IMR-90 (cell line): ENCODE measurements around the gene EGLN3. TPM values are rescaled to one million over a fixed set of nuclear protein-coding genes. Genes with fewer than 3 reads are reported as not detected.

ENCODE experiments used
- ATAC-seq: fragments of 200-7000 bp; cut with Tn5 transposase; 2 replicates; pipeline ENCODE4 v1.9.1; 2020; ENCODE audit warnings: low read depth, mild to moderate bottlenecking, moderate library complexity
- BruUV-seq: library from RNA; stranded (reverse); fragments of 400-500 nt; replicated peaks from 2 replicates; lab custom pipeline; 2021; lab: Mats Ljungman, UMichigan
- CTCF ChIA-PET: fragments of 300-600 bp; formaldehyde crosslinking; extraction: SDS; loops from one replicate; lab custom pipeline; 2021; ENCODE audit warnings: antibody characterized with exemption; lab: Yijun Ruan, JAX
- POLR2A ChIA-PET: fragments of 300-600 bp; sonication (Branson Sonifier 250); formaldehyde crosslinking; loops from one replicate; lab custom pipeline; 2022; ENCODE audit warnings: antibody characterized with exemption; ENCODE audit not compliant: unreplicated experiment; lab: Charles Lee
- DNase-seq: peaks from one replicate; pipeline ENCODE4 v3.0.0; 2013
- H2AFZ ChIP-seq: replicated peaks from 2 replicates; pipeline ENCODE3; 2013; ENCODE audit warnings: low read length, mild to moderate bottlenecking; ENCODE audit not compliant: poor library complexity
- H2AK5ac ChIP-seq: 2 replicates; pipeline ENCODE4 v1.6.1; 2013; ENCODE audit warnings: low read depth, low read length, inconsistent platforms
- H2AK9ac ChIP-seq: replicated peaks from 2 replicates; pipeline ENCODE3; 2013; ENCODE audit warnings: mild to moderate bottlenecking, low read depth, low read length, moderate library complexity; ENCODE audit not compliant: poor library complexity
- H2BK120ac ChIP-seq: 2 replicates; pipeline ENCODE4 v1.6.1; 2013; ENCODE audit warnings: low read depth, low read length, inconsistent platforms
- H2BK15ac ChIP-seq: 3 replicates; pipeline ENCODE4 v1.6.1; 2013; ENCODE audit warnings: low read depth, low read length, inconsistent platforms
- H2BK20ac ChIP-seq: 2 replicates; pipeline ENCODE4 v1.6.1; 2013; ENCODE audit warnings: low read depth, mild to moderate bottlenecking, inconsistent platforms, low read length, moderate library complexity
- H2BK5ac ChIP-seq: 2 replicates; pipeline ENCODE4 v1.6.1; 2013; ENCODE audit warnings: mild to moderate bottlenecking, low read depth, low read length, inconsistent platforms; ENCODE audit not compliant: poor library complexity, severe bottlenecking
- H3K14ac ChIP-seq: replicated peaks from 2 replicates; pipeline ENCODE4 v1.6.1; 2013; ENCODE audit warnings: low read depth, low read length, inconsistent platforms
- H3K18ac ChIP-seq: 2 replicates; pipeline ENCODE4 v1.6.1; 2013; ENCODE audit warnings: low read depth, low read length, control low read depth
- H3K23ac ChIP-seq: 2 replicates; pipeline ENCODE4 v1.6.1; 2013; ENCODE audit warnings: low read depth, low read length, inconsistent platforms
- H3K27ac ChIP-seq: 2 replicates; pipeline ENCODE4 v1.5.1; 2013; ENCODE audit warnings: mild to moderate bottlenecking, control low read depth, low read length; ENCODE audit not compliant: insufficient read depth
- H3K27me3 ChIP-seq: 2 replicates; pipeline ENCODE4 v1.6.1; 2013; ENCODE audit warnings: low read length; ENCODE audit not compliant: control insufficient read depth, insufficient read depth
- H3K36me3 ChIP-seq: 2 replicates; pipeline ENCODE4 v1.6.1; 2013; ENCODE audit warnings: low read length, mixed read lengths; ENCODE audit not compliant: control insufficient read depth, insufficient read depth
- H3K4ac ChIP-seq: 2 replicates; pipeline ENCODE4 v1.6.1; 2013; ENCODE audit warnings: low read depth, low read length, inconsistent platforms
- H3K4me1 ChIP-seq: 2 replicates; pipeline ENCODE4 v1.6.1; 2013; ENCODE audit warnings: low read length, mixed read lengths; ENCODE audit not compliant: control insufficient read depth, insufficient read depth
- H3K4me2 ChIP-seq: 2 replicates; pipeline ENCODE4 v1.6.1; 2013; ENCODE audit warnings: low read depth, mild to moderate bottlenecking, control low read depth, low read length, moderate library complexity
- H3K4me3 ChIP-seq: 2 replicates; pipeline ENCODE4 v1.5.1; 2013; ENCODE audit warnings: low read depth, mild to moderate bottlenecking, control low read depth, low read length, moderate library complexity; ENCODE audit not compliant: insufficient read depth
- H3K56ac ChIP-seq: 2 replicates; pipeline ENCODE4 v1.6.1; 2013; ENCODE audit warnings: low read length, inconsistent platforms; ENCODE audit not compliant: insufficient read depth; ENCODE audit errors: extremely low read depth
- H3K79me1 ChIP-seq, 2 experiments: 2 replicates each; pipeline ENCODE4 v1.6.1; 2013; ENCODE audit warnings: low read length in 2 of 2, inconsistent platforms in 1 of 2, low read depth in 1 of 2
- H3K9ac ChIP-seq: 2 replicates; pipeline ENCODE4 v1.6.1; 2013; ENCODE audit warnings: low read depth, low read length, control low read depth
- H3K9me1 ChIP-seq: 2 replicates; pipeline ENCODE4 v1.6.1; 2013; ENCODE audit warnings: low read length, inconsistent platforms; ENCODE audit not compliant: insufficient read depth
- H3K9me3 ChIP-seq: 2 replicates; pipeline ENCODE4 v1.6.1; 2013; ENCODE audit warnings: low read length; ENCODE audit not compliant: control insufficient read depth, insufficient read depth
- H4K20me1 ChIP-seq: 2 replicates; pipeline ENCODE4 v1.6.1; 2013; ENCODE audit warnings: low read length, inconsistent platforms; ENCODE audit not compliant: insufficient read depth
- H4K5ac ChIP-seq: 2 replicates; pipeline ENCODE4 v1.6.1; 2013; ENCODE audit warnings: mild to moderate bottlenecking, low read depth, low read length, control low read depth
- H4K8ac ChIP-seq, 2 experiments: 2 replicates each; pipeline ENCODE4 v1.6.1; 2013; ENCODE audit warnings: low read depth in 2 of 2, low read length in 2 of 2, control low read depth in 1 of 2, inconsistent platforms in 1 of 2
- H4K91ac ChIP-seq: 2 replicates; pipeline ENCODE4 v1.6.1; 2013; ENCODE audit warnings: low read depth, low read length, inconsistent platforms; ENCODE audit not compliant: insufficient read depth
- CEBPB ChIP-seq: IDR thresholded peaks from 2 replicates; pipeline ENCODE4 v1.6.1; 2012; ENCODE audit warnings: low read depth, low read length, improper control_type of control experiment
- NFE2L2 ChIP-seq: fragments of 150-350 bp; IDR thresholded peaks from 2 replicates; pipeline ENCODE4 v1.6.1; 2016; ENCODE audit warnings: low read depth, mild to moderate bottlenecking, low read length
- WGBS, 2 experiments: methylation state at CpG; one replicate each; pipeline versions ENCODE4 v1.1.5 to v1.1.7; 2013; ENCODE audit warnings: missing lambda C conversion rate in 2 of 2; ENCODE audit not compliant: insufficient read length in 1 of 2; ENCODE audit errors: extremely low coverage in 2 of 2; 5-methylcytosine and 5-hydroxymethylcytosine counted together
- dilution Hi-C: fragments of 300-500 bp; cut with HindIII; formaldehyde crosslinking; loops from one replicate; pipeline ENCODE4 v1.14.3; 2018; ENCODE audit warnings: low sequenced_read_pairs; ENCODE audit not compliant: unreplicated experiment
- in situ Hi-C: fragments of 300-500 bp; cut with MboI; formaldehyde crosslinking; loops from 3 replicates; pipeline ENCODE4 v1.14.3; 2019; ENCODE audit warnings: low sequenced_read_pairs, inconsistent platforms, mixed read lengths
- intact Hi-C: fragments of 100-400 bp; cut with micrococcal nuclease; formaldehyde crosslinking; loops from 2 replicates; pipeline ENCODE4 v1.10.0; 2022
- polyA plus RNA-seq, 3 experiments: library from polyadenylated mRNA; depleted of rRNA; stranded (reverse); fragments of >200 nt; gene quantifications; 2 replicates each; pipeline ENCODE4 v1.2.3, GENCODE V29; 2012; ENCODE audit warnings: low replicate concordance in 1 of 3
- total RNA-seq: library from RNA; depleted of rRNA; stranded (reverse); fragments of >200 nt; gene quantifications from 2 replicates; pipeline ENCODE4 v1.2.3, GENCODE V29; 2012

EGLN3 gene
- total and polyA plus RNA-seq, 2 of the 4 experiments (the other 2 are of a cell fraction) = under 0.01 to 0.03 TPM

- no peak overlapping the region for H3K23ac ChIP-seq
- H2AK5ac ChIP-seq = no peak overlapping the region
- H3K9me1 ChIP-seq = no peaks in the 10 kb centered on the region
- BruUV-seq = no TSS peak
- CTCF ChIA-PET = no interaction called here
- H3K14ac ChIP-seq = no peak overlapping the region
- H3K9ac ChIP-seq = no peak overlapping the region
- no peaks in the 10 kb centered on the region for H3K27me3 ChIP-seq
- no peak for ATAC-seq
- intact Hi-C loops = no loop called here
- no peak for DNase-seq
- H3K36me3 ChIP-seq = no peaks in the 10 kb centered on the region
- no peak overlapping the region for H2BK5ac ChIP-seq
- no peak overlapping the region for H3K18ac ChIP-seq
- POLR2A ChIA-PET = no interaction called here
- H4K91ac ChIP-seq = no peak overlapping the region
- H2BK120ac ChIP-seq = no peak overlapping the region
- no peaks in the 10 kb centered on the region for H4K20me1 ChIP-seq
- TF ChIP-seq CEBPB (no peak), NFE2L2 (no peak)
- no peak overlapping the region for H3K27ac ChIP-seq
- in situ Hi-C loops = no loop called here
- H3K4me2 ChIP-seq = no peak overlapping the region
- no peak overlapping the region for H2BK15ac ChIP-seq
- no peak overlapping the region for H2BK20ac ChIP-seq
- no peaks in the 10 kb centered on the region for H3K79me1 ChIP-seq
- no peaks in the 10 kb centered on the region; the same call in 1 of the 2 replicates for H3K4me1 ChIP-seq
- no peak overlapping the region for H4K8ac ChIP-seq
- H2AK9ac ChIP-seq = no peak overlapping the region
- H2AFZ ChIP-seq = no peak overlapping the region
- H3K56ac ChIP-seq = no peak overlapping the region
- 85% methylated on average over 5 of the region's 8 CpGs; no CpG with 5 or more reads in 1 of the 2 experiments for WGBS, 2 experiments
- dilution Hi-C loops = no loop called here
- H3K4me3 ChIP-seq = no peak overlapping the region
- no peak overlapping the region for H3K4ac ChIP-seq
- no peaks in the 10 kb centered on the region for H3K9me3 ChIP-seq
- H4K5ac ChIP-seq = no peak overlapping the region
These were observed 22.0 kb downstream of the EGLN3 start for GRCh38 chr14:33928895-33929294.
